GM19455 (cell line): ENCODE measurements around the gene SYTL5.

ENCODE experiments used
- ATAC-seq: cut with Tn5 transposase; IDR thresholded peaks from one replicate; pipeline ENCODE4 v1.9.1; 2021; ENCODE audit not compliant: unreplicated experiment

The SYTL5 gene

GRCh38 chrX:38018766-38019425 lies 12.5 kb downstream of the SYTL5 start:
- no peak for ATAC-seq

GRCh38 chrX:38028300-38028699 lies 21.9 kb downstream of the SYTL5 start:
- ATAC-seq, result no peak

DNA sequence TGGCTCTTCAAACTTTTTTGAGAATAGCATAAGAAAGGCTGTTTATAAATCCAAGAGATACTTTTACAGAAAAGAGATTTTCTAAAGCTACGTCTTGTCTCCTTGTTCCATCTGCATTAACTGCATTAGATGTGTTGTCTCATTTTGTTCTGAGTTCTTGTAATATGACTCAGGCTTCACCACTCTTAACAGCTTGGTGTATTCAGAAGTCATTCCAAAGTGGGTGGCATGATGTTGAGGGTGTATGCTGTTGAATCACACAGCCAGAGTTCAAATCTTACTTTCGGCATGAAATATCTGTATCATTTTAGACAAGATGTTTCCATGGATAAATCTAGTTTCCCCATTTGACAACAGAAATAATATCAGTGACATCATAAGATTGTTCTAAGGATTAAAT lies 30.1 kb downstream of the SYTL5 start:
- ATAC-seq, result no peak

DNA sequence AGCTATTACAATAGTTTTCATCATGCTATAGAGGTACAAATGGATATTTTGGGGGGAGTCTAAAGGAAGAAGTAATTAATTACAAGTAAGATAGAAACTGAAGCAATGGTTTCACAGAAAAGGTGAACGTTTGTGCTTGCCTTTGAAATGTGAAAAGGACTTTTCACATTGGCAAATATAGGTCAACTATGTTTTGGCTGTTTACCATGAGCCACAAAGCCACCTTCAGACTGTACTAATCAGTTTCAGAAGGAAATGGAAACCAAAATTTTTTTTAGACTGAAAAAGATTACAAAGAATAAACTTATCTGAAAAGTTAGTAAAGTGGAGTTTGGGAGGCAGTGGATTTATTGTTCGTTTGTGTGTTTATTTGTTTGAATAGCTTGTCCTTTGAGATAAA lies 32.1 kb downstream of the SYTL5 start:
- no peak for ATAC-seq

- ATAC-seq, result no peak
Observed at GRCh38 chrX:38041237-38041636, 34.9 kb downstream of the SYTL5 start.

- no peak for ATAC-seq
Observed at GRCh38 chrX:38044701-38045100, 38.3 kb downstream of the SYTL5 start.

GRCh38 chrX:38045538-38046096 lies 39.3 kb downstream of the SYTL5 start:
- no peak for ATAC-seq

DNA sequence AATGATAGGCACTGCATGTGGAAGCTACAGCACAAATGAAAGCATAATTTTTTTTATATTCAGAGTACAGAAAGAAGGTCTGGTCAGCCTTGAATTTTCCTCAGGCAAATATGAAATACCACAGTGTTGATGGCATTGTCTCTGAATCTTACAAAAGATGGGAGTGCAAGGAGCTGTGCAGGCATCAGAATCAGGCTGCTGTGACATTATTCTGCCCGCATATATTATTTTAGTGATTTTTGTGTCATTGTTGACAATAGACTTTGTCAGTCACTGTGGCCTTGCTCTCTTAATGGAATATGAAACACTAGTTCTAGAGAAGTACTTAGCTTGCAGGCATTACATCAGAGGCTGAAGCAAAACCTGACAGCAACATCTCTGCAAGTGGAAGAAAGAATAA lies 42.5 kb downstream of the SYTL5 start:
- no peak for ATAC-seq

- no peak for ATAC-seq
Observed at GRCh38 chrX:38050806-38051205, 44.5 kb downstream of the SYTL5 start.

- ATAC-seq, result no peak
Observed at GRCh38 chrX:38052096-38052495, 45.7 kb downstream of the SYTL5 start.

DNA sequence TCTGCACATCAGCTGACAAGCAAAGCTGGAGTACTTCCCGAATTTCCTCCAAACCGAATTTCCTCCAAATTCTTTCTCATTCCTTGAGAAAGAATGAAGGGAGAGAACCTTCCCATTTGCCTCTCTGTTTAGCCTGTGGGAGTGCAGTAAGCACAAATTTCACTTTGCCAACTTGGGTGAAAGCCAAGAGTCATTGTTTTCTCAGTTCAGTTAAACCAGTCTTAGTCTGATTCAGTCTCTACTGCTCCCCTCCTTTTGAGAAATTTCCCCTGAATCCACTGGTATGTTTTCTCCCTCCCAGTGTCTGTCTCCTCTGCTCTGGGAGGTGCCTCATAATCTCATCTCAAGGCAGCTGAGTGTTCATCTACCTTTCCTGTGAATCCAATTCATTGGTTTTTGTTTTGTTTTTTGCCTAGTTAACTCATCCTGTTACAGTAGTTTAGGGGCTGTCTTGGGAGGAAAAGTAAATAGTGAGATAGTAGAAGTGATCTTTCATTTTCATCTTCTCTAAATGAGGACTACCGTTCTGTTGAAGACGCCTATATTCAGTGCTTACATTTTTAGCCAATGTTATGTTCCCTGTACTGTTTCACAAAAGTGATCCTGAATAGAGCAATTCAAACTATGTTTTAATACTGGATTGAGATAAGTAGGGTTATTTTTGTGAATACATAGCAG lies 49.0 kb downstream of the SYTL5 start:
- no peak for ATAC-seq

DNA sequence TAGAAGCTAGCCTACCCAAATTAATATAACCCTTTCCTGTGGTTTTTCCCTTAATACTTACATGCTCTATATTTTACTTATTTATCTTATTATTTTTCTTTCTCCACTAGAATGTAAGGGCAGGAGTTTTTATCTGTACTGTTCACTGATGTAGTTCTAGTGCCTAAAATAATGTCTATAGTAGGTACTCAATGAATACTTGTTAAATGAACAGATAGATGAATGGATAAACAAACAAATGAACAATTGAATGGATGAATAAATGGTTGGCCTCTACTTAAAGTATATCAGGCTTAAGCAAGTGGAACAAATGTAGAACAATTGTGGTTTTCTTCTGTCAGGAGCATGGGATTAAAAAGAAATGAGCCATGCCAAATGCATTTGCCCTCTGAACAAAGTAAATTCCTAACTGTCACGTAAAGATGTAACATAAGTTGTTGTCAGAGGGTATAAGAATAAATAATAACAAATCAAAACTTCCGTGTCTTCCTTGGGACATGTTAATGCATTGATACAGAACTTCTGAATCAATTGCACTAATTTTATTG lies 54.1 kb downstream of the SYTL5 start:
- no peak for ATAC-seq

GRCh38 chrX:38061335-38061734 lies 55.0 kb downstream of the SYTL5 start:
- no peak for ATAC-seq

- no peak for ATAC-seq
Observed at GRCh38 chrX:38066934-38067333, 60.6 kb downstream of the SYTL5 start.

DNA sequence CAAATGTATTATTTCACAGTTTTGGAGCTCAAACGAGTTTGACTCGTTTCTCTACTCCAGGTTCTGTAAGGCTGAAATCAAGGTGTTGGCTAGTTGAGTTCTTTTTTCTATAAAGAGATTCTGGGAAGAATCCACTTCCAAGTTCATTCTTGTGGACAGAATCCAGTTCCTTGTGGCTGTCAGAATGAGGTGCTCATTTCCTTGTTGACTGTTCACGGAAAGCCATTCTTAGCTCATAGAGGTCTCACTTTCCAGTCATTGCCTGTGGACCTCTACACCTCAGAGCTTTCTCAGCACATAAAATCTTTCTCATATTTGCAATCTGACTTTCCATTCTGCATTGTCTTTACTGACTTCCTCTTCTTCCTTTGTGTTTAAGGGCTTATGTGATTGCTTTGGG lies 62.9 kb downstream of the SYTL5 start:
- no peak for ATAC-seq

DNA sequence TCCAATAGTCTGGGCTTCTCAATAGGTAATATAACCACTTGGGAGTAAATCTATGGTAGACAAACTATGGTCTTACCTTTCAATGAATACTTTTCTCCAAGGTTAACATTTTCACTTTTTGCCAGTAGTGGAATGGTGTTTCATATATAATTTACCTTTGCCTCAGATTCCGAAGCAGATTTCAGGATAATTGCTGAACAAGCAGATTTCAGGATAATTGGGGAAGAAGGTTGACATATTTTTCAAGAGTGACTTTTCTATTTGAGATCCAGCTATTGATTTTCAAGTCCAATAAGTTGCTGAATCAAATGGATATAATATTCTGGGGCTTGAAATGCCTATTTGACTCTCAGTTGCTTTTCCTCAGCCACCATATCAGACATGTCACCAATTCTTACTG lies 63.6 kb downstream of the SYTL5 start:
- no peak for ATAC-seq

DNA sequence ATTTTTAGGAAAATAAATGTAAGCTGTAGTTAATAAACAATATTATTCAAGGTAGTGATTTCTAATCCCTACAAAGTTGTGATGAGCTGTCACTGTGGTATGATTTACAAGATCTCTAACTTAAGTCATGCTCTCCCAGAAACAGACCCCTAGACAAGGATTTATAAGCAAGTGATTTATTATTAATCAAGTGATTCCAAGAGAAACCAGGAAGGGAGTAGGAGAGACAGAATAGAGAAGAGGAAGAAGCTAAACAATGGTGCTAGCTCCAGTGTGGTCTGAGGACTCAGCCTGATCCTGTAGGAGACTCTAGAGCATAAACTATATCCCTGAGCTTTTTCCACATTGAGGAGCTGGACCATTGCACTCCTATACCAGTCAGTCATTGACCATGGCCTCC lies 73.1 kb downstream of the SYTL5 start:
- ATAC-seq, result no peak

DNA sequence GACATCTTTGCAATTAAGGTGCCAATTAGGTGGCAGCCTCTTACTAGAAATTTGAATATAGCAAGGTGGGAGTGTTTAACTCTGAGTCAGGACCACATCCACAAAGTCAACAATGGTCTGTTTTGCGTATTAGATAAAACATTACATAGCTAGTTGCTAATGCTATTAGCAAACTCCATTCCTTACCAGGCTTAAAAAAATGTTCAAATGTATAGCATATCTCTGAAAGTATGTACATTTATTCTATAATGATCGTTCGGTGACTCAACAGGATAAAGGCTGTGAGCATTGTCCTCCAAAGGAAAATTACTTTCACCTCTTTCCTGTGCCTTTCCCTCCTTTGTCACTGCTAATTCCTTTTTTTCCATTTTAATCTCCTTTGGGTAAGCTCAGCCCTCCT lies 74.5 kb downstream of the SYTL5 start:
- ATAC-seq, result no peak

DNA sequence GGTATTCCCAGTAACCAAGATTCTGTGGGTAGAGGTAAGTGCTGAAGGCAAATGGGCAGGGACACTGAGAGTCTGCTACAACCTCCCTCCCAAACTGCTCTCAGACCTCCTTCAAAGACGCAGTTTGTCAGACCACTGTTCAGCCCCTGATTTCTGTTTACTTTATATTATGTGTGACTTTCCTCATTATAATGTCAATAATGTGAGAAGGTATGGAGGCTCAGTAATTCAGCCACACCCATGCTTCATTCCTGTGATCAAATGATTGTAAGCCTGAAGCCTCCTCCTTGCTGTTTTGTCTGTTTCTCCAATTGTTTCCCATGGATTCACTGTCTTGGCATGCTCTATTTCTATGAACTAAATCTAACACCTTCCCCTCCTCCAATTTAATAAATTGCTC lies 75.6 kb downstream of the SYTL5 start:
- no peak for ATAC-seq

DNA sequence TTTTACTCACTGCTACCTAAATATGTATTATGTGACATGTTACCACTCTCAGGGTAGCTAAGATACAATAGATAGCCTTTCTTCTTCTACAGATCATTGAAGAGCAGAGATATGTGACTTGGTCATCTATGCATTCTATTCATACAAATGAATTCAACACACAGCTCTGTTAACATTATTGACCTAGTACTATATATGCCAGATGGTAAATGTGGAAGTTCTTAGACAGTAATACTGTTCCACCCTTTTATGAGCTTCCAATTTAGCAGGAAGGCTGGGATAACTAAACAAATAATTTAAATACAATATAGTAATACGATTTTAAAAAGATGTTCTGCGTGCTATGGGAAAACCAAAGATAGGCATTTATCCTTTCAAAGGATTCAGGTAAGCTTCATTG lies 76.0 kb downstream of the SYTL5 start:
- ATAC-seq, result no peak

DNA sequence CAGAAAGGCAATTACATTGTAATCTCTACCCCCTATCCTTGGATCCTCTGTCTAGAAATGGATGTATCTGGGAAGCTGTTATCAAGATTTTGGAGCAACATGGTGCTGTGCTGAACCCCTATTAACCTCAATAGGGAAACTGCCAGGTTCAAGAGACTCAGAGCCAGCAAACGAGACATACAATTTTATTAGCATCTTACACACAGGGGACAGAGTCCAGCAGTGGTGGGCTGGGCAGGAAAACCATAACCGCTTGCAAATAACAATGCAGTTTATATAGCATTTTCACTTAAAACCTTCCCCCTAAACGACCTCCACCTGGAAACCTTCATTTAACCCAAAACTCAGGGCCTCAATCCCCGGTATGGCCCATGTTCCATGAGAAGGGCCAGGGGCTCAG lies 79.5 kb downstream of the SYTL5 start:
- ATAC-seq, result no peak

- no peak for ATAC-seq
Observed at GRCh38 chrX:38086451-38087215, 80.3 kb downstream of the SYTL5 start.
